ENCODE results near the gene PDCL3. TPM values are rescaled to one million over a fixed set of nuclear protein-coding genes. Genes with fewer than 3 reads are reported as not detected.

PDCL3 gene
- total and polyA plus RNA-seq, 7 donors = 23.1 to 80.5 (median 31.2) TPM

DNA sequence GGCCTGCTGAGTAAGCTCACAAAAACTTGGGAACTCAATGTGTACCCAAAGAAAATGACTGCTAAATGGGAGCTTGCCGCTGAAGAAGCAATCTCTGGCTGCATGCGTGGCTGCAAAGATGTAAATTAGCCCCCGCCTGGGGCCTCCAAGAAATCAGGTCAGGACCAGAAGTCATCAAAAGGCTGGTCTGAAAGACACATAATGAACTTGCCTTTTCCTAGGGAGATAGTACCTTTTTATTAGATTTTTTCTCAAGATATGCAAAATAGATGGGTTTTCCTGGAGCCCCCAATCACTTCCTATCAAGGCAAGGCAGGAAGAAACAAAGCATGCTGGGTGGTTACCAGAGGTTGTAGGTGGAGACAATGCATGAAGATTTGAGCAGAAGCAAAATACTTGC is 38.9 kb downstream of the PDCL3 start:
- DNase-seq = no peak
- 91 to 95% (median 93%) methylated on average over 3 of the region's 3 CpGs for WGBS, 3 donors
- intact Hi-C loops (cut with DNase I) = loop anchor here in 1 of 2 donors (2.0 kb wide), 1 partner anchor 385 kb away; no protein-coding TSS in a partner anchor
- Histone ChIP-seq H3K27me3 (ENCODE audit: insufficient read depth in 3 of 3, low read length in 2 of 3) (no peaks in the 10 kb centered on the region), H3K4me3 (no peak overlapping the region), H3K9me3 (no peaks in the 10 kb centered on the region), H3K27ac (no peak overlapping the region), H3K36me3 (ENCODE audit: insufficient read depth in 1 of 2, low read depth in 1 of 2) (no peaks in the 10 kb centered on the region), H3K4me1 (peaks cover 6% of the 10 kb centered on the region)
- ATAC-seq = no peak
- TF ChIP-seq, protein P1, sequence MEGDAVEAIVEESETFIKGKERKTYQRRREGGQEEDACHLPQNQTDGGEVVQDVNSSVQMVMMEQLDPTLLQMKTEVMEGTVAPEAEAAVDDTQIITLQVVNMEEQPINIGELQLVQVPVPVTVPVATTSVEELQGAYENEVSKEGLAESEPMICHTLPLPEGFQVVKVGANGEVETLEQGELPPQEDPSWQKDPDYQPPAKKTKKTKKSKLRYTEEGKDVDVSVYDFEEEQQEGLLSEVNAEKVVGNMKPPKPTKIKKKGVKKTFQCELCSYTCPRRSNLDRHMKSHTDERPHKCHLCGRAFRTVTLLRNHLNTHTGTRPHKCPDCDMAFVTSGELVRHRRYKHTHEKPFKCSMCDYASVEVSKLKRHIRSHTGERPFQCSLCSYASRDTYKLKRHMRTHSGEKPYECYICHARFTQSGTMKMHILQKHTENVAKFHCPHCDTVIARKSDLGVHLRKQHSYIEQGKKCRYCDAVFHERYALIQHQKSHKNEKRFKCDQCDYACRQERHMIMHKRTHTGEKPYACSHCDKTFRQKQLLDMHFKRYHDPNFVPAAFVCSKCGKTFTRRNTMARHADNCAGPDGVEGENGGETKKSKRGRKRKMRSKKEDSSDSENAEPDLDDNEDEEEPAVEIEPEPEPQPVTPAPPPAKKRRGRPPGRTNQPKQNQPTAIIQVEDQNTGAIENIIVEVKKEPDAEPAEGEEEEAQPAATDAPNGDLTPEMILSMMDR (IDR thresholded peaks at IDR 0.05) = no peak

DNA sequence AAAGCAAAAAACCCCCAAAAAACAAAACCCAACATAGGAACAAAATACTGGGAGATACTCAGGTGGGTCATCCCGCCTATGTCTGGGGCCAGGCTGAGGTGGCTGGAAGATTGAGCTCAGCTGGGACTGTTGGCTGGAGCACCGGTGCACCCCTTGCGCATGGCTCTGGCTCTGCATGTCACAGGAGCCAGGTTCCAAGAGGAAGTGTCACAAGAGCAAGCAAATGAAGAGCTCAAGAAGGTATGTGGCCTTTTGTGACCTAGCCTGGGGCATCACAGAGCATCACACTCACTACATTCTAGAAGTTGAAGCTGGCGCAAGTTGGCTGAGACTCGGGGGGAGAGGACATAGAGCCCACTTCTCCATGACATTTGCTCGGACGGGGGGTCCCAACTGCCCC is 40.6 kb downstream of the PDCL3 start:
- Histone ChIP-seq H3K4me1 (peaks cover 6% of the 10 kb centered on the region), H3K9me3 (no peaks in the 10 kb centered on the region), H3K36me3 (ENCODE audit: insufficient read depth in 1 of 2, low read depth in 1 of 2) (no peaks in the 10 kb centered on the region), H3K4me3 (no peak overlapping the region), H3K27ac (no peak overlapping the region), H3K27me3 (ENCODE audit: insufficient read depth in 3 of 3, low read length in 2 of 3) (no peaks in the 10 kb centered on the region)
- peak in 2 of 4 donors; percentile 52 to 73 for ATAC-seq
- WGBS, 3 donors = 89 to 92% (median 90%) methylated on average over 7 of the region's 7 CpGs
- intact Hi-C loops (cut with DNase I) = no loop called here
- DNase-seq = no peak
- TF ChIP-seq, protein P1 (IDR thresholded peaks at IDR 0.05) = no peak

DNA sequence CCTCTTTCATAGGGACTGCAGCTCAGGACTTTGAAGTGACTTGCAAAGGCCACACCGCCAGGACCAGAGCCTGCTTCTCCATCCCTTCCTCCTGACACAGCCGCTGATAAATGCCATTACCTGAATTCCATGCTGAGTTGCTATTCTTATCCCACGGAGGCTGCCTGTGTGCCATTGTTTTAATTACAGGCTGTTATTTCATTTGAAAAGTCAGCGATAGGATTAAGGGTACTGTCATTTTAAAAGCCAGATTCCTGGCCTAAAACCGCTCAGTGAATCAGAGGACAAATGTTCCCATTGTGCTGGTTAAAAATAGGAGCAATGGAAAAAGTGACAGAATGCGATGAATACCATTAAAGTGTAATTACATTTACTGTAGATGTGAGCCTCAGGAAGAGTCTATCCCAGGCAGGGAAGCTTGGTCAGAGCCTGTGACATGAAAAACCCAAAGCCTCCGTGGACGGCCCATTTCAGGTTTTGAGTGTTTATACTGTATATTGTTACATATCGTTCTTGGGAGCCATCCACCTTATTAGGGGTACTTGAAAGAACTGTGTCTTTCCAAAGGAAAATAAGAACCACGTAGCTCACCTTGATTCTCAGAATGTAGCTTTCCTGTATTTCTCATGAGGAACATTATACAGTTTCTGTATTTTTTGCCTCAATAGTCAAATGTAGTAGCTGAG is 41.3 kb downstream of the PDCL3 start:
- Histone ChIP-seq H3K27ac (no peak overlapping the region), H3K4me3 (no peak overlapping the region), H3K36me3 (ENCODE audit: insufficient read depth in 1 of 2, low read depth in 1 of 2) (no peaks in the 10 kb centered on the region), H3K4me1 (peaks cover 6% of the 10 kb centered on the region), H3K9me3 (no peaks in the 10 kb centered on the region), H3K27me3 (ENCODE audit: insufficient read depth in 3 of 3, low read length in 2 of 3) (no peaks in the 10 kb centered on the region)
- intact Hi-C loops (cut with DNase I) = no loop called here
- TF ChIP-seq, protein P1 (IDR thresholded peaks at IDR 0.05) = no peak
- peak in 3 of 4 donors; percentile 39 to 51 (median 41) for ATAC-seq
- DNase-seq = no peak
- 22 to 36% (median 26%) methylated on average over 10 of the region's 10 CpGs for WGBS, 3 donors

DNA sequence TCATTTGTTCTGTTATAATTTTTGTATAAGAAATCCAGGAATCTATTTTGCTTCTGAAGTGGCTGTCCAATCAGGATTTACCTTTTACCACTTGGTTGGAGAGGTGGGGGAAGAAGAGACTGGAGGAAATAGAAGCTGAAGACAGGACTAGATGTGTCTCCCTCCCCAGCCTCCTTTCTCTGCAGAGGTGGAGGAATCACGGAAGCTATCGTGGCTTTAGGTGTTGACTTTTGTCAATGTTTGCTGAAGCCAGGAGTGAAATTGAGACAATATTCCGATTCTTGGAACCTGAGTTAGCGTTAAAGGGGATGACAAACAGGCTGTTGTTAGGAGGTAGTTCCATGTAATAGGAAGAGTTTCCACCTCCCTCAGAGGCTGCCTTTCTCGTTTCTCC is 43.5 kb downstream of the PDCL3 start:
- Histone ChIP-seq H3K4me1 (peaks cover 6% of the 10 kb centered on the region), H3K27ac (no peak overlapping the region), H3K9me3 (no peaks in the 10 kb centered on the region), H3K36me3 (ENCODE audit: insufficient read depth in 1 of 2, low read depth in 1 of 2) (no peaks in the 10 kb centered on the region), H3K27me3 (ENCODE audit: insufficient read depth in 3 of 3, low read length in 2 of 3) (no peaks in the 10 kb centered on the region), H3K4me3 (no peak overlapping the region)
- TF ChIP-seq, protein P1 (IDR thresholded peaks at IDR 0.05) = no peak
- ATAC-seq = no peak
- DNase-seq = no peak
- whole genome bisulfite sequencing, 3 donors = 60 to 65% (median 62%) methylated on average over 5 of the region's 5 CpGs
- intact Hi-C loops (cut with DNase I) = loop anchor here (2.0 to 5.0 kb wide), 2 partner anchors 211 to 378 kb away; no protein-coding TSS in a partner anchor

All from psoas muscle (tissue), 8 donors.